GM12891 (cell line): ENCODE results near the gene CYFIP1.

Experiments
- DNase-seq: peaks from one replicate; pipeline ENCODE4 v3.0.0; 2011; ENCODE audit warnings: low spot score; ENCODE audit not compliant: insufficient read length
- FAIRE-seq: peaks from 2 replicates; lab custom pipeline; 2011; peaks lifted over from hg19 to GRCh38; lab: Jason Lieb, UNC
- PAX5 ChIP-seq: IDR thresholded peaks from 2 replicates; pipeline ENCODE4 v1.6.1; 2011; ENCODE audit warnings: low read length, moderate library complexity, mild to moderate bottlenecking; ENCODE audit not compliant: insufficient read depth, severe bottlenecking
- POLR2A ChIP-seq: IDR thresholded peaks from 2 replicates; pipeline ENCODE4 v1.6.1; 2011; ENCODE audit warnings: low read depth, low read length, control low read depth
- POLR2AphosphoS5 ChIP-seq: IDR thresholded peaks from 2 replicates; pipeline ENCODE4 v1.6.1; 2011; ENCODE audit warnings: low read depth, low read length, control low read depth
- POU2F2 ChIP-seq: IDR thresholded peaks from 2 replicates; pipeline ENCODE4 v1.6.1; 2011; ENCODE audit warnings: low read depth, mild to moderate bottlenecking, control low read depth, low read length, moderate library complexity
- SPI1 ChIP-seq: IDR thresholded peaks from 2 replicates; pipeline ENCODE4 v1.6.1; 2011; ENCODE audit warnings: low read depth, low read length, control low read depth
- TAF1 ChIP-seq: IDR thresholded peaks from 2 replicates; pipeline ENCODE4 v1.6.1; 2011; ENCODE audit warnings: low read depth, low read length, control low read depth

The CYFIP1 gene

GRCh38 chr15:22942306-22942855 is 37.8 kb downstream of the CYFIP1 start:
- FAIRE-seq (no peak), DNase-seq (no peak)
- no peak for TF ChIP-seq POLR2A
- TF ChIP-seq POLR2AphosphoS5, result no peak
- no peak for TF ChIP-seq SPI1
- TF ChIP-seq PAX5, result no peak
- no peak for TF ChIP-seq POU2F2
- TF ChIP-seq TAF1, result no peak

GRCh38 chr15:22941179-22941578 is 39.0 kb downstream of the CYFIP1 start:
- no peak for FAIRE-seq
- DNase-seq, result no peak

GRCh38 chr15:22939652-22940061 is 40.5 kb downstream of the CYFIP1 start:
- no peak for TF ChIP-seq POLR2AphosphoS5
- TF ChIP-seq SPI1, result no peak
- TF ChIP-seq TAF1, result no peak
- TF ChIP-seq PAX5, result no peak
- TF ChIP-seq POLR2A, result no peak
- TF ChIP-seq POU2F2, result no peak
- FAIRE-seq, result no peak
- DNase-seq, result no peak

More at GRCh38 chr15:22941179-22941578, 39.0 kb downstream of the CYFIP1 start:
- TF ChIP-seq PAX5, result no peak
- TF ChIP-seq POLR2A, result no peak
- TF ChIP-seq SPI1, result no peak
- no peak for TF ChIP-seq TAF1
- no peak for TF ChIP-seq POU2F2

GRCh38 chr15:22939051-22939450 is 41.1 kb downstream of the CYFIP1 start:
- FAIRE-seq, result no peak
- TF ChIP-seq POLR2AphosphoS5 (no peak), POU2F2 (no peak)
- DNase-seq, result no peak

GRCh38 chr15:22936577-22937472 is 43.3 kb downstream of the CYFIP1 start:
- FAIRE-seq, result no peak
- no peak for TF ChIP-seq PAX5
- TF ChIP-seq SPI1, result peak; percentile 96
- no peak for TF ChIP-seq POU2F2
- TF ChIP-seq POLR2A, result no peak
- DNase-seq, result peak; percentile 78

- FAIRE-seq (no peak), DNase-seq (no peak)
- TF ChIP-seq POLR2A (no peak), SPI1 (no peak), POLR2AphosphoS5 (no peak), PAX5 (no peak), POU2F2 (no peak), TAF1 (no peak)
Observed at GRCh38 chr15:22933641-22934061, 46.5 kb downstream of the CYFIP1 start.

- DNase-seq, result no peak
- FAIRE-seq, result no peak
- no peak for TF ChIP-seq TAF1
- TF ChIP-seq POLR2A, result no peak
- no peak for TF ChIP-seq PAX5
Observed at GRCh38 chr15:22931784-22932536, 48.2 kb downstream of the CYFIP1 start.

- FAIRE-seq (no peak), DNase-seq (no peak)
- no peak for TF ChIP-seq PAX5
Observed at GRCh38 chr15:22930782-22931484, 49.2 kb downstream of the CYFIP1 start.

GRCh38 chr15:22927761-22928160 is 52.4 kb downstream of the CYFIP1 start:
- FAIRE-seq (no peak), DNase-seq (no peak)
- TF ChIP-seq POLR2A, result no peak
- no peak for TF ChIP-seq TAF1
- no peak for TF ChIP-seq SPI1
- no peak for TF ChIP-seq POU2F2
- no peak for TF ChIP-seq POLR2AphosphoS5
- TF ChIP-seq PAX5, result no peak

GRCh38 chr15:22925875-22926274 is 54.3 kb downstream of the CYFIP1 start:
- FAIRE-seq (no peak), DNase-seq (no peak)
- TF ChIP-seq TAF1 (no peak), PAX5 (no peak), POU2F2 (no peak), POLR2AphosphoS5 (no peak), SPI1 (no peak), POLR2A (no peak)
